K562 (cell line): ENCODE results near the gene TNFSF18. TPM values are rescaled to one million over a fixed set of nuclear protein-coding genes. Genes with fewer than 3 reads are reported as not detected.

ENCODE experiments used
- ATAC-seq: fragments of 200-7000 bp; cut with Tn5 transposase; 3 replicates; pipeline ENCODE4 v1.9.1; 2020; ENCODE audit warnings: moderate library complexity
- BruUV-seq: library from RNA; stranded (reverse); fragments of 400-500 nt; replicated peaks from 2 replicates; lab custom pipeline; 2021; lab: Mats Ljungman, UMichigan
- CTCF ChIA-PET: fragments of 300-600 bp; formaldehyde crosslinking; extraction: SDS; loops from one replicate; lab custom pipeline; 2021; ENCODE audit warnings: low intra/inter-chr PET ratio; lab: Yijun Ruan, JAX
- POLR2A ChIA-PET: fragments of 300-600, 350-650 bp; sonication (Branson Sonifier 250); formaldehyde crosslinking; extraction: SDS; loops from one replicate; lab custom pipeline; 2021; ENCODE audit warnings: antibody characterized with exemption, inconsistent platforms; lab: Yijun Ruan, JAX
- DNase-seq, 4 experiments: peaks; one replicate each; pipeline versions ENCODE4 v3.0.0 to v3.0.0-alpha.2; 2011 to 2018; ENCODE audit warnings: low spot score in 3 of 4, mixed read lengths in 3 of 4; ENCODE audit errors: extremely low read depth in 1 of 4
- FAIRE-seq: peaks from 2 replicates; lab custom pipeline; 2011; peaks lifted over from hg19 to GRCh38; lab: Jason Lieb, UNC
- H2AFZ ChIP-seq: 2 replicates; pipeline ENCODE4 v1.6.0; 2011; ENCODE audit warnings: low read depth, low read length, control low read depth, inconsistent platforms
- H3K27ac ChIP-seq: fragments of 200-600 bp; 3 replicates; pipeline ENCODE4 v1.8.0; 2011; ENCODE audit warnings: low read depth, mild to moderate bottlenecking, control low read depth, inconsistent platforms, low read length, moderate library complexity, mixed read lengths; ENCODE audit errors: extremely low read depth
- H3K27me3 ChIP-seq, 2 experiments: fragments of 300-600 bp in 1 of 2; 2 replicates in 1 of 2; 3 replicates in 1 of 2; pipeline versions ENCODE4 v1.6.0 to v1.8.0; 2011; ENCODE audit warnings: inconsistent platforms in 2 of 2, low read length in 2 of 2, mild to moderate bottlenecking in 1 of 2, mixed read lengths in 1 of 2, moderate library complexity in 1 of 2; ENCODE audit not compliant: control insufficient read depth in 2 of 2, insufficient read depth in 2 of 2
- H3K36me3 ChIP-seq: fragments of 300-600 bp; 3 replicates; pipeline ENCODE4 v1.8.0; 2011; ENCODE audit warnings: mild to moderate bottlenecking, low read length, inconsistent platforms; ENCODE audit not compliant: control insufficient read depth, insufficient read depth
- H3K4me1 ChIP-seq, 2 experiments: fragments of 200-600 bp in 1 of 2; replicated peaks in 1 of 2; 2 replicates in 1 of 2; 3 replicates in 1 of 2; pipeline versions ENCODE4 v1.5.1 to v1.8.0; 2011; ENCODE audit warnings: inconsistent platforms in 2 of 2, low read length in 2 of 2, mild to moderate bottlenecking in 1 of 2, mixed read lengths in 1 of 2, moderate library complexity in 1 of 2; ENCODE audit not compliant: control insufficient read depth in 2 of 2, insufficient read depth in 2 of 2
- H3K4me2 ChIP-seq: 2 replicates; pipeline ENCODE4 v1.6.1; 2011; ENCODE audit warnings: low read length, control low read depth, inconsistent platforms, mixed read lengths; ENCODE audit not compliant: insufficient read depth
- H3K4me3 ChIP-seq: fragments of 200-600 bp; sonication (generic), shearing (Covaris generic); 2 replicates; pipeline ENCODE4 v1.5.1; 2016; ENCODE audit warnings: control low read depth, inconsistent platforms
- H3K79me2 ChIP-seq: fragments of 200-600 bp; 3 replicates; pipeline ENCODE4 v1.8.0; 2011; ENCODE audit warnings: low read length, inconsistent platforms; ENCODE audit not compliant: control insufficient read depth, insufficient read depth
- H3K9ac ChIP-seq, 2 experiments: 2 replicates each; pipeline versions ENCODE4 v1.6.0 to v1.6.1; 2011; ENCODE audit warnings: low read depth in 2 of 2, low read length in 2 of 2, control low read depth in 1 of 2, inconsistent platforms in 1 of 2, mild to moderate bottlenecking in 1 of 2, mixed read lengths in 1 of 2; ENCODE audit not compliant: insufficient read depth in 1 of 2
- H3K9me1 ChIP-seq: one replicate; pipeline ENCODE4 v1.6.0; 2011; ENCODE audit warnings: inconsistent platforms, mild to moderate bottlenecking, low read length, moderate library complexity; ENCODE audit not compliant: control insufficient read depth, insufficient read depth
- H3K9me3 ChIP-seq: replicated peaks from 2 replicates; pipeline ENCODE4 v1.5.1; 2011; ENCODE audit warnings: low read depth, low read length, inconsistent platforms; ENCODE audit not compliant: control insufficient read depth, insufficient read depth
- H4K20me1 ChIP-seq: replicated peaks from 2 replicates; pipeline ENCODE4 v1.6.1; 2011; ENCODE audit warnings: low read length, inconsistent platforms, mixed read lengths; ENCODE audit not compliant: control insufficient read depth, insufficient read depth
- CHD4 ChIP-seq: fragments of 200-600 bp; sonication (generic); IDR thresholded peaks from 3 replicates; pipeline ENCODE4 v1.6.1; 2012; ENCODE audit warnings: low read depth, mild to moderate bottlenecking, mixed read lengths, low read length, inconsistent platforms; ENCODE audit not compliant: insufficient read depth, insufficient replicate concordance, poor library complexity, severe bottlenecking
- FIP1L1 ChIP-seq: fragments of 200-400 bp; formaldehyde crosslinking; IDR thresholded peaks from 2 replicates; pipeline ENCODE4 v1.6.1; 2018; ENCODE audit warnings: mild to moderate bottlenecking, low read depth, low read length; ENCODE audit not compliant: poor library complexity, severe bottlenecking
- KAT2B ChIP-seq: IDR thresholded peaks from one replicate; pipeline ENCODE4 v1.6.1; 2012; ENCODE audit warnings: low read depth, mild to moderate bottlenecking, control low read depth, inconsistent platforms, low read length, moderate library complexity
- MXI1 ChIP-seq: IDR thresholded peaks from 2 replicates; pipeline ENCODE4 v1.6.1; 2011; ENCODE audit warnings: low read depth, mild to moderate bottlenecking, improper control_type of control experiment, low read length
- RBM39 ChIP-seq: fragments of 200-400 bp; formaldehyde crosslinking; optimal IDR thresholded peaks from 2 replicates; pipeline ENCODE3; 2018; ENCODE audit warnings: low read depth, low read length
- SIX5 ChIP-seq, 2 experiments: IDR thresholded peaks; 2 replicates each; pipeline ENCODE4 v1.6.1; 2011; ENCODE audit warnings: low read length in 2 of 2, borderline replicate concordance in 1 of 2, low read depth in 1 of 2, mild to moderate bottlenecking in 1 of 2, moderate library complexity in 1 of 2; ENCODE audit not compliant: insufficient read depth in 1 of 2
- ZEB2 ChIP-seq: fragments of 450-650 bp; IDR thresholded peaks from 2 replicates; pipeline ENCODE4 v1.6.1; 2016
- ZKSCAN8 ChIP-seq: fragments of 200-800 bp; sonication (Bioruptor generic); IDR thresholded peaks from 2 replicates; pipeline ENCODE4 v1.6.1; 2016; ENCODE audit warnings: missing genetic modification characterization, missing compliant biosample characterization
- ZNF146 ChIP-seq: IDR thresholded peaks from one replicate; pipeline ENCODE4 v1.6.1; 2018; ENCODE audit warnings: missing compliant biosample characterization; ENCODE audit not compliant: unreplicated experiment
- ZNF197 ChIP-seq: fragments of 200-800 bp; sonication (Bioruptor generic); IDR thresholded peaks from 2 replicates; pipeline ENCODE4 v1.6.1; 2016; ENCODE audit warnings: low read depth, missing genetic modification characterization, missing compliant biosample characterization
- ZNF316 ChIP-seq: fragments of 450-650 bp; IDR thresholded peaks from 2 replicates; pipeline ENCODE4 v1.6.1; 2016
- WGBS: fragments of 100-300 bp; shearing (Covaris generic); methylation state at CpG from one replicate; pipeline ENCODE4 v1.1.6; 2016; ENCODE audit warnings: low coverage, mixed read lengths; ENCODE audit not compliant: insufficient coverage; ENCODE audit errors: missing lambda C conversion rate; 5-methylcytosine and 5-hydroxymethylcytosine counted together
- in situ Hi-C: fragments of 300-500 bp; cut with MboI; formaldehyde crosslinking; loops from 4 replicates; pipeline ENCODE4 v1.15.0; 2018; ENCODE audit warnings: inconsistent platforms, mixed read lengths
- intact Hi-C: fragments of 100-400 bp; cut with micrococcal nuclease; formaldehyde crosslinking; loops from 2 replicates; pipeline ENCODE4 v1.14.2; 2022
- polyA plus RNA-seq, 8 experiments: library from polyadenylated mRNA; depleted of rRNA in 4 of 8; stranded (reverse) in 5 of 8; unstranded in 3 of 8; fragments of >200 nt; fragmentation: Nextera tagmentation in 2 of 8; fragmentation: Illumina TruSeq in 1 of 8; extraction: Ambion mirVana in 2 of 8; extraction: Trizol in 1 of 8; gene quantifications; 2 replicates each; pipeline versions ENCODE4 v1.2.1 to v1.2.3, GENCODE V29; 2011 to 2014; ENCODE audit warnings: inconsistent platforms in 1 of 8, missing spikeins in 1 of 8
- total RNA-seq, 7 experiments: library from RNA; depleted of rRNA in 6 of 7; stranded (reverse); fragments of >200 nt in 6 of 7; fragmentation: Illumina TruSeq in 2 of 7; extraction: Trizol in 2 of 7; gene quantifications; 2 replicates each; pipeline versions ENCODE4 v1.2.1 to v1.2.3, GENCODE V29; 2011 to 2021; ENCODE audit warnings: low replicate concordance in 1 of 7
- TF ChIP-seq, protein P1 (sequence below): fragments of 450-650 bp; formaldehyde crosslinking; IDR thresholded peaks from 2 replicates; pipeline ENCODE4 v1.4.0; 2022; ENCODE audit warnings: missing genetic modification characterization
- TF ChIP-seq, protein P2 (sequence below): sonication (generic); formaldehyde crosslinking; IDR thresholded peaks from 2 replicates; pipeline ENCODE4 v1.8.1; 2023; ENCODE audit warnings: mild to moderate bottlenecking, missing genetic modification reagents, moderate library complexity
- TF ChIP-seq, protein P3 (sequence below): conservative IDR thresholded peaks from 2 replicates; pipeline ENCODE4 v1.6.1; 2011; ENCODE audit warnings: low read depth, mild to moderate bottlenecking, low read length; ENCODE audit not compliant: control insufficient read depth

Gene TNFSF18
- total and polyA plus RNA-seq, 9 of the 15 experiments (the other 6 are each of a cell fraction or from before 2014, with no cell fraction given), result not detected

DNA sequence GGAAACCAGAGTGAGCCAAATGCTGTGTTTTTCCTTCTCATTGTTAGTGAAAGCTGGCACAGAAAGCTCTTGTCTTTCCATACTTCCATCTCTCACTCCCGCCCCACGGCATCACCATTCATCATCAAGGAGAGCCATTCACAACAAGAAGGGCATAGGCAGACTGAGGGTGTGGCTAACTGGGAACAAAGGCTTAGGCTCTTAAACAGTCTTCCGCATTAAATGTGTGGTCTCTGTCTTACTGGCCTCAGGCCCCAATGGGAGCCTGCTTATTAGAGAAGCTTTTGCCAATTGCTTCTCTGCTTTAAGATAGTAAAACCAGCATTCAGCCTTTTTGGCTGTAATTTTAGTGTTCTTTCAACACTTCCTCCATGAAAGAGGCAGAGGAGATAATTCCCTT lies 51.4 kb downstream of the TNFSF18 start:
- BruUV-seq, result no TSS peak
- no peaks in the 10 kb centered on the region for H3K4me1 ChIP-seq
- no peak overlapping the region for H3K9ac ChIP-seq
- H3K9me3 ChIP-seq, result no peaks in the 10 kb centered on the region
- no peaks in the 10 kb centered on the region for H4K20me1 ChIP-seq
- DNase-seq, result no peak
- no peak overlapping the region for H3K27ac ChIP-seq
- H3K27me3 ChIP-seq, result no peaks in the 10 kb centered on the region
- intact Hi-C loops, result no loop called here
- POLR2A ChIA-PET, result no interaction called here
- no peak overlapping the region for H2AFZ ChIP-seq
- ATAC-seq, result no peak
- CTCF ChIA-PET, result no interaction called here
- no peaks in the 10 kb centered on the region for H3K79me2 ChIP-seq
- 0% methylated on average over 3 of the region's 3 CpGs for WGBS
- no peaks in the 10 kb centered on the region for H3K36me3 ChIP-seq
- FAIRE-seq, result no peak
- no peaks in the 10 kb centered on the region for H3K9me1 ChIP-seq
- in situ Hi-C loops, result no loop called here
- no peak overlapping the region for H3K4me3 ChIP-seq
- no peak overlapping the region for H3K4me2 ChIP-seq
- TF ChIP-seq, protein P1, sequence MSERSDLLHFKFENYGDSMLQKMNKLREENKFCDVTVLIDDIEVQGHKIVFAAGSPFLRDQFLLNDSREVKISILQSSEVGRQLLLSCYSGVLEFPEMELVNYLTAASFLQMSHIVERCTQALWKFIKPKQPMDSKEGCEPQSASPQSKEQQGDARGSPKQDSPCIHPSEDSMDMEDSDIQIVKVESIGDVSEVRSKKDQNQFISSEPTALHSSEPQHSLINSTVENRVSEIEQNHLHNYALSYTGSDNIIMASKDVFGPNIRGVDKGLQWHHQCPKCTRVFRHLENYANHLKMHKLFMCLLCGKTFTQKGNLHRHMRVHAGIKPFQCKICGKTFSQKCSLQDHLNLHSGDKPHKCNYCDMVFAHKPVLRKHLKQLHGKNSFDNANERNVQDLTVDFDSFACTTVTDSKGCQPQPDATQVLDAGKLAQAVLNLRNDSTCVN (CRISPR knock-in tag), result no peak
- TF ChIP-seq ZNF316 (no peak), MXI1 (no peak), ZEB2 (no peak), ZNF146 (CRISPR knock-in tag) (no peak), ZNF197 (CRISPR knock-in tag) (no peak), SIX5 (IDR thresholded peaks at IDR 0.05; ENCODE audit: borderline replicate concordance in 1 of 2, insufficient read depth in 1 of 2, low read depth in 1 of 2, low read length in 2 of 2) (no peak), ZKSCAN8 (no peak), FIP1L1 (no peak), KAT2B (no peak), RBM39 (no peak), CHD4 (no peak)
- TF ChIP-seq, protein P2, sequence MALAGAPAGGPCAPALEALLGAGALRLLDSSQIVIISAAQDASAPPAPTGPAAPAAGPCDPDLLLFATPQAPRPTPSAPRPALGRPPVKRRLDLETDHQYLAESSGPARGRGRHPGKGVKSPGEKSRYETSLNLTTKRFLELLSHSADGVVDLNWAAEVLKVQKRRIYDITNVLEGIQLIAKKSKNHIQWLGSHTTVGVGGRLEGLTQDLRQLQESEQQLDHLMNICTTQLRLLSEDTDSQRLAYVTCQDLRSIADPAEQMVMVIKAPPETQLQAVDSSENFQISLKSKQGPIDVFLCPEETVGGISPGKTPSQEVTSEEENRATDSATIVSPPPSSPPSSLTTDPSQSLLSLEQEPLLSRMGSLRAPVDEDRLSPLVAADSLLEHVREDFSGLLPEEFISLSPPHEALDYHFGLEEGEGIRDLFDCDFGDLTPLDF (CRISPR knock-in tag), result no peak
- TF ChIP-seq, protein P3, sequence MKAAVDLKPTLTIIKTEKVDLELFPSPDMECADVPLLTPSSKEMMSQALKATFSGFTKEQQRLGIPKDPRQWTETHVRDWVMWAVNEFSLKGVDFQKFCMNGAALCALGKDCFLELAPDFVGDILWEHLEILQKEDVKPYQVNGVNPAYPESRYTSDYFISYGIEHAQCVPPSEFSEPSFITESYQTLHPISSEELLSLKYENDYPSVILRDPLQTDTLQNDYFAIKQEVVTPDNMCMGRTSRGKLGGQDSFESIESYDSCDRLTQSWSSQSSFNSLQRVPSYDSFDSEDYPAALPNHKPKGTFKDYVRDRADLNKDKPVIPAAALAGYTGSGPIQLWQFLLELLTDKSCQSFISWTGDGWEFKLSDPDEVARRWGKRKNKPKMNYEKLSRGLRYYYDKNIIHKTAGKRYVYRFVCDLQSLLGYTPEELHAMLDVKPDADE, result no peak
